C4-2B (cell line): ENCODE measurements around the gene GPC5.

Experiments used
- CTCF ChIP-seq: fragments of 450-650 bp; conservative IDR thresholded peaks from 2 replicates; pipeline ENCODE4 v1.5.1; 2017; ENCODE audit warnings: mild to moderate bottlenecking
- ZFX ChIP-seq: fragments of 450-650 bp; IDR thresholded peaks from 2 replicates; pipeline ENCODE4 v1.6.1; 2017

GRCh38 chr13:91797567-91797966 lies 399.1 kb downstream of the GPC5 start:
- TF ChIP-seq CTCF = no peak
- TF ChIP-seq ZFX = no peak
